ENCODE data around the gene HOXD1.

DNA sequence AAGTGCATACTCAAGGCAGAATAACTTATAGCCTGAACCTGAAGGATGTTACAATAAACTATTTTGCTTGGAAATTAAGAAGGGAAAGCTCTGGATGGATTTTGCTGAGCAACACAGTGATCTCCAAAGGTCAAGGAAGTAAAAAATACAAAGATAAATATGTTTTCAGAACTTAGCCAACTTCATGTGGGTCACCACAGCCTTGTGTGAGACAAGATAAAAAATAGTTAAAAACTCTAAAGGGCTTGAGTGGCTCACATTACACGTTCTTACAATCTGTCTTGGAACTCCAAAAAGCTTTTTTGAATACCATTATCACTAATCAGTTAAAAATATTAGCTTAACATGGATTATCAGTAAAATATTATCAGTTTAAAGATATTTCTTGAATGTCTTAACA lies 51.8 kb downstream of the HOXD1 start:
- TF ChIP-seq POLR2A (IDR thresholded peaks at IDR 0.05) (no peak), POLR2AphosphoS5 (IDR thresholded peaks at IDR 0.05) (no peak)

Measured in suprapubic skin (tissue), 4 donors.